ENCODE measurements around the gene STXBP3.

GRCh38 chr1:108703939-108704338, 42.5 kb upstream of the STXBP3 start:
- TF ChIP-seq EZH2 (IDR thresholded peaks at IDR 0.05; ENCODE audit: borderline replicate concordance, insufficient read depth, low read length, poor library complexity, severe bottlenecking) = no peak
- TF ChIP-seq CTCF (IDR thresholded peaks at IDR 0.05; ENCODE audit: poor library complexity, severe bottlenecking) = no peak
- no peak for TF ChIP-seq SMC3 (conservative IDR thresholded peaks at IDR 0.05; ENCODE audit: poor library complexity)
- TF ChIP-seq POLR2AphosphoS5 (IDR thresholded peaks at IDR 0.05) = no peak
- no peak for TF ChIP-seq EP300 (conservative IDR thresholded peaks at IDR 0.05; ENCODE audit: poor library complexity, severe bottlenecking)
- no peak for TF ChIP-seq TAF1 (IDR thresholded peaks at IDR 0.05; ENCODE audit: low read depth)
- TF ChIP-seq RAD21 (conservative IDR thresholded peaks at IDR 0.05) = no peak
- no peak for TF ChIP-seq REST (IDR thresholded peaks at IDR 0.05; ENCODE audit: borderline replicate concordance)

All from neural cell (in vitro differentiated cells).